MM.1S (cell line): Measurements from ENCODE around the gene HPSE2.
"Not testable (repeated sequence)": the region's sequence is repeated elsewhere in the genome, so short reads cannot be mapped to it uniquely, and the experiment has no call there.

ENCODE experiments used
- DNase-seq: peaks from one replicate; pipeline ENCODE4 v3.0.0-alpha.2; 2015
- H2AFZ ChIP-seq: fragments of 300-600 bp; sonication (generic); 2 replicates; pipeline ENCODE4 v1.6.0; 2016; ENCODE audit warnings: antibody characterized with exemption, low read length
- H3F3A ChIP-seq: fragments of 300-600 bp; sonication (generic); 2 replicates; pipeline ENCODE4 v1.6.1; 2016; ENCODE audit warnings: mild to moderate bottlenecking, antibody characterized with exemption, low read length, moderate library complexity, mixed read lengths; ENCODE audit not compliant: insufficient read depth
- H3K27ac ChIP-seq: fragments of 300-600 bp; sonication (generic); 2 replicates; pipeline ENCODE4 v1.5.1; 2016; ENCODE audit warnings: mild to moderate bottlenecking, low read length
- H3K27me3 ChIP-seq: fragments of 300-600 bp; sonication (generic); replicated peaks from 2 replicates; pipeline ENCODE4 v1.6.0; 2016; ENCODE audit warnings: low read length; ENCODE audit not compliant: insufficient read depth
- H3K36me3 ChIP-seq: fragments of 300-600 bp; sonication (generic); replicated peaks from 2 replicates; pipeline ENCODE4 v1.6.1; 2016; ENCODE audit warnings: mild to moderate bottlenecking, low read length, mixed read lengths; ENCODE audit not compliant: insufficient read depth
- H3K4me1 ChIP-seq: fragments of 300-600 bp; sonication (generic); 2 replicates; pipeline ENCODE4 v1.6.1; 2016; ENCODE audit warnings: low read length, mixed read lengths
- H3K4me2 ChIP-seq: fragments of 300-600 bp; sonication (generic); 2 replicates; pipeline ENCODE4 v1.6.0; 2016; ENCODE audit warnings: low read depth, low read length
- H3K4me3 ChIP-seq: fragments of 300-600 bp; sonication (generic); 2 replicates; pipeline ENCODE4 v1.5.1; 2016; ENCODE audit warnings: low read length, mixed read lengths
- H3K79me2 ChIP-seq: fragments of 300-600 bp; sonication (generic); 2 replicates; pipeline ENCODE4 v1.6.1; 2016; ENCODE audit warnings: mixed run types, low read length, mixed read lengths
- H3K9ac ChIP-seq: fragments of 300-600 bp; sonication (generic); 2 replicates; pipeline ENCODE4 v1.6.1; 2016; ENCODE audit warnings: low read length, mixed read lengths
- H3K9me2 ChIP-seq: fragments of 300-600 bp; sonication (generic); replicated peaks from 2 replicates; pipeline ENCODE4 v1.6.1; 2016; ENCODE audit warnings: mild to moderate bottlenecking, low read length, mixed read lengths; ENCODE audit not compliant: insufficient read depth
- H3K9me3 ChIP-seq: fragments of 300-600 bp; sonication (generic); replicated peaks from 2 replicates; pipeline ENCODE4 v1.6.1; 2016; ENCODE audit warnings: mild to moderate bottlenecking, low read length, mixed read lengths; ENCODE audit not compliant: insufficient read depth
- H4K20me1 ChIP-seq: fragments of 300-600 bp; sonication (generic); 2 replicates; pipeline ENCODE4 v1.6.1; 2016; ENCODE audit warnings: mild to moderate bottlenecking, low read length, moderate library complexity, mixed read lengths; ENCODE audit not compliant: insufficient read depth
- CTCF ChIP-seq: fragments of 300-600 bp; sonication (generic); IDR thresholded peaks from 2 replicates; pipeline ENCODE4 v1.5.1; 2016; ENCODE audit warnings: antibody characterized with exemption, low read length, mixed read lengths
- EZH2 ChIP-seq: fragments of 300-600 bp; sonication (generic); optimal IDR thresholded peaks from 2 replicates; pipeline ENCODE3; 2017; ENCODE audit warnings: low read depth, mild to moderate bottlenecking, antibody characterized with exemption, low read length, mixed read lengths
- EZH2phosphoT487 ChIP-seq: fragments of 300-600 bp; sonication (generic); IDR thresholded peaks from 2 replicates; pipeline ENCODE4 v1.6.1; 2018; ENCODE audit warnings: antibody characterized with exemption, low read length

The HPSE2 gene

GRCh38 chr10:99002392-99002791, 233.3 kb downstream of the HPSE2 start:
- Histone ChIP-seq H3K4me3 (no peak overlapping the region), H3K9me3 (no peaks in the 10 kb centered on the region), H3K27ac (no peak overlapping the region), H3K27me3 (no peaks in the 10 kb centered on the region), H3K36me3 (no peaks in the 10 kb centered on the region), H4K20me1 (no peaks in the 10 kb centered on the region), H3K9ac (no peak overlapping the region), H3K79me2 (no peaks in the 10 kb centered on the region), H3K9me2 (no peaks in the 10 kb centered on the region), H2AFZ (no peak overlapping the region), H3K4me2 (no peak overlapping the region), H3F3A (no peaks in the 10 kb centered on the region), H3K4me1 (no peaks in the 10 kb centered on the region)
- no peak for DNase-seq
- TF ChIP-seq EZH2 (no peak), CTCF (no peak)

GRCh38 chr10:98997596-98997995, 238.1 kb downstream of the HPSE2 start:
- Histone ChIP-seq H3K9ac (no peak overlapping the region), H3K4me1 (no peaks in the 10 kb centered on the region), H4K20me1 (no peaks in the 10 kb centered on the region), H3K9me3 (no peaks in the 10 kb centered on the region), H3K79me2 (no peaks in the 10 kb centered on the region), H2AFZ (no peak overlapping the region), H3F3A (no peaks in the 10 kb centered on the region), H3K4me2 (no peak overlapping the region), H3K36me3 (no peaks in the 10 kb centered on the region), H3K27ac (no peak overlapping the region), H3K4me3 (no peak overlapping the region), H3K9me2 (no peaks in the 10 kb centered on the region), H3K27me3 (no peaks in the 10 kb centered on the region)
- no peak for DNase-seq
- TF ChIP-seq CTCF (no peak), EZH2phosphoT487 (no peak), EZH2 (no peak)

GRCh38 chr10:98994030-98994429, 241.6 kb downstream of the HPSE2 start:
- DNase-seq = no peak
- no peaks in the 10 kb centered on the region for H3F3A ChIP-seq
- TF ChIP-seq EZH2phosphoT487 (no peak), CTCF (no peak), EZH2 (no peak)
- H3K9me2 ChIP-seq = no peaks in the 10 kb centered on the region
- H3K9ac ChIP-seq = no peak overlapping the region
- no peaks in the 10 kb centered on the region for H3K9me3 ChIP-seq
- no peak overlapping the region for H3K27ac ChIP-seq
- H3K4me3 ChIP-seq = no peak overlapping the region
- no peaks in the 10 kb centered on the region for H3K36me3 ChIP-seq
- no peaks in the 10 kb centered on the region for H4K20me1 ChIP-seq
- no peaks in the 10 kb centered on the region for H3K79me2 ChIP-seq
- no peaks in the 10 kb centered on the region for H3K4me1 ChIP-seq
- H2AFZ ChIP-seq = no peak overlapping the region
- no peaks in the 10 kb centered on the region for H3K27me3 ChIP-seq
- H3K4me2 ChIP-seq = no peak overlapping the region

- not testable (repeated sequence) for H3K36me3 ChIP-seq, H3K9me2 ChIP-seq, H3K27me3 ChIP-seq, H3K27ac ChIP-seq, H3F3A ChIP-seq, H3K4me3 ChIP-seq, DNase-seq, H4K20me1 ChIP-seq, H2AFZ ChIP-seq, H3K4me2 ChIP-seq, H3K9ac ChIP-seq, H3K79me2 ChIP-seq, H3K4me1 ChIP-seq, H3K9me3 ChIP-seq
These were observed 251.9 kb downstream of the HPSE2 start for GRCh38 chr10:98983751-98984150.
